Endodermal cell (in vitro differentiated cells): Measurements from ENCODE around the gene FGF14. TPM values are rescaled to one million over a fixed set of nuclear protein-coding genes. Genes with fewer than 3 reads are reported as not detected.

Source experiments
- DNase-seq: peaks from one replicate; pipeline ENCODE4 v3.0.0-alpha.2; 2017
- H3K27ac ChIP-seq: 2 replicates; pipeline ENCODE4 v1.5.1; 2013; ENCODE audit warnings: mild to moderate bottlenecking, low read depth, low read length, moderate library complexity
- H3K27me3 ChIP-seq: 2 replicates; pipeline ENCODE4 v1.6.1; 2013; ENCODE audit warnings: mild to moderate bottlenecking, low read length, moderate library complexity; ENCODE audit not compliant: insufficient read depth, control insufficient read depth, poor library complexity, severe bottlenecking
- H3K36me3 ChIP-seq: 2 replicates; pipeline ENCODE4 v1.7.0; 2013; ENCODE audit warnings: mild to moderate bottlenecking, low read length, moderate library complexity; ENCODE audit not compliant: control insufficient read depth, insufficient read depth
- H3K4me1 ChIP-seq: one replicate; pipeline ENCODE4 v1.7.0; 2013; ENCODE audit warnings: low read length; ENCODE audit not compliant: control insufficient read depth, insufficient read depth
- H3K4me3 ChIP-seq: 2 replicates; pipeline ENCODE4 v1.5.1; 2013; ENCODE audit warnings: mild to moderate bottlenecking, low read length, moderate library complexity
- H3K9ac ChIP-seq: 2 replicates; pipeline ENCODE4 v1.6.1; 2013; ENCODE audit warnings: mild to moderate bottlenecking, low read length, moderate library complexity; ENCODE audit not compliant: poor library complexity, severe bottlenecking; ENCODE audit errors: extremely low read depth
- H3K9me3 ChIP-seq: 2 replicates; pipeline ENCODE4 v1.6.1; 2013; ENCODE audit warnings: mild to moderate bottlenecking, low read length, moderate library complexity; ENCODE audit not compliant: control insufficient read depth
- H3K27ac Mint-ChIP-seq: 2 replicates; pipeline ENCODE4 v1.8.0; 2020; ENCODE audit warnings: mixed read lengths
- H3K27me3 Mint-ChIP-seq: 2 replicates; pipeline ENCODE4 v1.8.0; 2021; ENCODE audit warnings: mild to moderate bottlenecking, mixed read lengths; ENCODE audit not compliant: insufficient read depth
- H3K36me3 Mint-ChIP-seq: 2 replicates; pipeline ENCODE4 v1.8.0; 2020; ENCODE audit warnings: low read depth, mixed read lengths
- H3K4me1 Mint-ChIP-seq: 2 replicates; pipeline ENCODE4 v1.8.0; 2020; ENCODE audit warnings: mixed read lengths
- H3K4me3 Mint-ChIP-seq: 2 replicates; pipeline ENCODE4 v1.8.0; 2020; ENCODE audit warnings: mild to moderate bottlenecking, moderate library complexity, mixed read lengths
- H3K9me3 Mint-ChIP-seq: 2 replicates; pipeline ENCODE4 v1.8.0; 2020; ENCODE audit warnings: mild to moderate bottlenecking, mixed read lengths
- CTCF ChIP-seq: fragments of 200-600 bp; sonication (generic); conservative IDR thresholded peaks from 2 replicates; pipeline ENCODE4 v1.5.0; 2021; ENCODE audit warnings: antibody characterized with exemption, mild to moderate bottlenecking
- WGBS, 2 experiments: methylation state at CpG; one replicate each; pipeline versions ENCODE4 v1.1.5 to v1.1.7; 2013; ENCODE audit warnings: missing lambda C conversion rate in 2 of 2, mixed read lengths in 1 of 2; ENCODE audit not compliant: insufficient coverage in 1 of 2, insufficient read length in 1 of 2; 5-methylcytosine and 5-hydroxymethylcytosine counted together
- total RNA-seq, 2 donors: library from RNA; stranded (reverse); fragmentation: NEBNext Ultra II Directional in 1 of 2; extraction: Animal tissue kit (Norgen Biotek cat#: 25700) in 1 of 2; gene quantifications; 2 replicates in 1 of 2; 3 replicates in 1 of 2; pipeline ENCODE4 v1.2.1, GENCODE V29; 2021

The FGF14 gene
- total RNA-seq, 2 donors from 2014 or later = 0.15 to 0.26 TPM

- no peaks in the 10 kb centered on the region for H3K36me3 Mint-ChIP-seq
- H3K4me3 Mint-ChIP-seq = no peak overlapping the region
- H3K27ac Mint-ChIP-seq = no peak overlapping the region
- peak; percentile 78 for TF ChIP-seq CTCF
- peaks cover 10% of the 10 kb centered on the region for H3K4me1 Mint-ChIP-seq
- no peak overlapping the region for H3K9ac ChIP-seq
- peaks cover 2% of the 10 kb centered on the region for H3K4me1 ChIP-seq
- no peaks in the 10 kb centered on the region for H3K36me3 ChIP-seq
- H3K9me3 ChIP-seq = no peaks in the 10 kb centered on the region
- H3K9me3 Mint-ChIP-seq = peaks cover 5% of the 10 kb centered on the region
- peak; percentile 74 for DNase-seq
- H3K4me3 ChIP-seq = no peak overlapping the region
- no CpG with 5 or more reads among the region's 1 CpG for WGBS, 2 experiments
- no peak overlapping the region for H3K27ac ChIP-seq
- no peaks in the 10 kb centered on the region for H3K27me3 ChIP-seq
- H3K27me3 Mint-ChIP-seq = no peaks in the 10 kb centered on the region
Measured at GRCh38 chr13:102197193-102197592, 204.7 kb downstream of the FGF14 start.

GRCh38 chr13:102195566-102196462 is 206.0 kb downstream of the FGF14 start:
- Mint-ChIP-seq H3K4me3 (no peak overlapping the region), H3K9me3 (peaks cover 5% of the 10 kb centered on the region), H3K27ac (peak overlapping the region; percentile 62), H3K27me3 (no peaks in the 10 kb centered on the region), H3K4me1 (peaks cover 13% of the 10 kb centered on the region), H3K36me3 (no peaks in the 10 kb centered on the region)
- Histone ChIP-seq H3K4me3 (no peak overlapping the region), H3K27me3 (no peaks in the 10 kb centered on the region), H3K9me3 (no peaks in the 10 kb centered on the region), H3K27ac (no peak overlapping the region), H3K36me3 (no peaks in the 10 kb centered on the region), H3K4me1 (peaks cover 2% of the 10 kb centered on the region), H3K9ac (no peak overlapping the region)
- DNase-seq = no peak
- WGBS, 2 experiments = 77 to 84% methylated on average over 4 of the region's 4 CpGs
- no peak for TF ChIP-seq CTCF

GRCh38 chr13:102192858-102193257 is 209.0 kb downstream of the FGF14 start:
- no peak for TF ChIP-seq CTCF

More at GRCh38 chr13:102192858-102193257, 209.0 kb downstream of the FGF14 start:
- Mint-ChIP-seq H3K9me3 (peaks cover 9% of the 10 kb centered on the region), H3K27ac (no peak overlapping the region), H3K36me3 (no peaks in the 10 kb centered on the region), H3K4me1 (peaks cover 13% of the 10 kb centered on the region), H3K27me3 (no peaks in the 10 kb centered on the region), H3K4me3 (no peak overlapping the region)
- WGBS, 2 experiments = 83 to 96% methylated on average over 1 to 2 of the region's 2 CpGs
- Histone ChIP-seq H3K27me3 (no peaks in the 10 kb centered on the region), H3K36me3 (no peaks in the 10 kb centered on the region), H3K9me3 (peaks cover 8% of the 10 kb centered on the region), H3K4me1 (peaks cover 2% of the 10 kb centered on the region), H3K27ac (no peak overlapping the region), H3K9ac (no peak overlapping the region), H3K4me3 (no peak overlapping the region)
- DNase-seq = no peak
